22Rv1 (cell line): Measurements from ENCODE around the gene DNASE1L3.
A peak's percentile ranks its signal among the peaks of the same experiment; 100 is the strongest.

Experiments used
- H3K27ac ChIP-seq: fragments of 450-650 bp; 2 replicates; pipeline ENCODE4 v1.5.1; 2017
- ZFX ChIP-seq: fragments of 450-650 bp; IDR thresholded peaks from 2 replicates; pipeline ENCODE4 v1.6.1; 2017; ENCODE audit warnings: antibody characterized with exemption, borderline replicate concordance
- TF ChIP-seq, protein P1 (sequence below): fragments of 450-650 bp; IDR thresholded peaks from 2 replicates; pipeline ENCODE4 v1.5.1; 2017; ENCODE audit warnings: mild to moderate bottlenecking

DNASE1L3 gene

DNA sequence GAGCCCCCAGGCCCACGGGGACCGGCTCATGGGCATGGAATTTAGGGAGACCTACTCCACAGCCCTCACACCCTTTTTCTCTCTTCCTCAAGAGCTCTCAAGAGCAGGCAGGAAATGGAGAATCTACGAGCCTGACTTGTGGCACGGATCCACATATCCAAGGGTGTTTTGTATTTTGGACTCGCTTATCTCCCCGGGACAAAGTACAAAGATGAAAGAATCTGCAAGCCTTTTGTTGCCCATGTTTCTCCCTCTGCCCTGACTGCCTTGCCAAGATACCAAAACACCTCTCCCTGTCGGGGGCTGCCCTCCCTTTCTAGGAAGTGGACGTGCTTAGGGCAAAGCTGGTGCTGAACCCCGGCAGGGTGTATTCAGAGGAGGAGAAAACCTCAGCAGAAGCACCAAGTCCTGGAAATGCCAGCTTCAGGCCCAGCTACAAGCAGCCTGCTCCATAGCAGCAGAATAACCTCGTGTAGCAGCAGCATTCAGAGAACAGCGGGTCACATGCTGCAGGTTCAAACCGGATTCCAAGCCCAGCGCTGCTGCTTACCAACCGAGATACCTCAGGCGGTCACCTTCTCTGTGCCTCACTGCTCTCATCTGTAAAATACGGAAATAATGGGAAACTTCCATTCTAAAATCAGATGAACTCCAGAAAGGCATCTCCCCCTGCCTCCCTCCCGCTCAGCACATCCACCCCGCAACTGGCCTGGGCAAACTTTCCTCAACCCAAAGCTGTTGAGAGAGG lies 35.2 kb downstream of the DNASE1L3 start:
- 0 out of 2 replicates have a peak overlapping the region, but pooled peaks have one; percentile 10 for H3K27ac ChIP-seq
- TF ChIP-seq ZFX, result no peak
- TF ChIP-seq, protein P1, sequence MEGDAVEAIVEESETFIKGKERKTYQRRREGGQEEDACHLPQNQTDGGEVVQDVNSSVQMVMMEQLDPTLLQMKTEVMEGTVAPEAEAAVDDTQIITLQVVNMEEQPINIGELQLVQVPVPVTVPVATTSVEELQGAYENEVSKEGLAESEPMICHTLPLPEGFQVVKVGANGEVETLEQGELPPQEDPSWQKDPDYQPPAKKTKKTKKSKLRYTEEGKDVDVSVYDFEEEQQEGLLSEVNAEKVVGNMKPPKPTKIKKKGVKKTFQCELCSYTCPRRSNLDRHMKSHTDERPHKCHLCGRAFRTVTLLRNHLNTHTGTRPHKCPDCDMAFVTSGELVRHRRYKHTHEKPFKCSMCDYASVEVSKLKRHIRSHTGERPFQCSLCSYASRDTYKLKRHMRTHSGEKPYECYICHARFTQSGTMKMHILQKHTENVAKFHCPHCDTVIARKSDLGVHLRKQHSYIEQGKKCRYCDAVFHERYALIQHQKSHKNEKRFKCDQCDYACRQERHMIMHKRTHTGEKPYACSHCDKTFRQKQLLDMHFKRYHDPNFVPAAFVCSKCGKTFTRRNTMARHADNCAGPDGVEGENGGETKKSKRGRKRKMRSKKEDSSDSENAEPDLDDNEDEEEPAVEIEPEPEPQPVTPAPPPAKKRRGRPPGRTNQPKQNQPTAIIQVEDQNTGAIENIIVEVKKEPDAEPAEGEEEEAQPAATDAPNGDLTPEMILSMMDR, result no peak

DNA sequence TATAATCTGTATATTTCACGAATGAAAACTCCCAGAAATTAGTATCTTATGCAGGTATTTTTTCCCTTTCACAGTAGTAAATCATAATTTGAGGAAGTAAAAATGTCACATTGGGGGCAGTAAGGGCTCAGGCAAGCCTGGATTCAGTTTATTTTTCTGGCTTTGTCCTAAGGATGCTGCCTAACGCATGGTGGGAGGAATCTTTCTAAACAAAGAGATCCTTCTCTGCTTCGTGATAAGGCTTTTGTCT lies 35.7 kb downstream of the DNASE1L3 start:
- no peak for TF ChIP-seq ZFX
- TF ChIP-seq, protein P1, result no peak
- no peak overlapping the region for H3K27ac ChIP-seq

DNA sequence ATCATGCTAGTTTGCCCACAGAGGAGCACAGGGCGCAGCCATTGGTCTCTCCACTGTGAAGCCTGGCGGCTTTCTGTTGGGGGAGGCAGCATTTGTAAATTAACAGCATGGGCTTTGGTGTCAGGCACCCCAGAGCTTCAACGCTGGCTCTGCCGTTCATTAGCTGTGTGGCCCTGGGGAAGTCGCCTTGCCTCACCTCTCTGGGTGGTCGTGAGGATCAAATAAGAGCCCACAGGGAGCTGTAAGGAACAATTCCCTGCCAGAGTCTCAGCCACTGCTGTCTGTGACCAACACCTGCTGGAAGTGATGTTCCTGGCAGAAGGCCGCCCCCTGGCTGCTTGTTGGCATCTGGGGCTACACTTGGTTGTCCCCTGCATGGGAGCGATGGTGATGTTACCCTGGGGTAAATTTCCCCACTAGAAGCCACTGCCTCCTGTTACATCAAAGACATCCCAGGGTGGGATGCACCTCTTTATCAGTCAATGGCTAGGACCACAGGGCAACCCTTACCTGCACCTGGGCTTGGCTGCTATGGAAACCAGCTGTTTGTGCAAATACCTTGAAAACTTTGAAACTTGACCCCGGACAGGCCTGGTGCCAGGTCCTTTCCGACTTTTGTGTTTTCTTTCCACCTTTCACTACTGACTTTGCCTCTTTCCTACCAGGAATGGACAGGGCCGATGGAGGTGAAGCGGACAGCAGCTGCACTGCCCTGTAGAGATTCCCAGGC lies 36.9 kb downstream of the DNASE1L3 start:
- H3K27ac ChIP-seq, result no peak overlapping the region
- TF ChIP-seq ZFX, result no peak
- TF ChIP-seq, protein P1, result peak; percentile 63

DNA sequence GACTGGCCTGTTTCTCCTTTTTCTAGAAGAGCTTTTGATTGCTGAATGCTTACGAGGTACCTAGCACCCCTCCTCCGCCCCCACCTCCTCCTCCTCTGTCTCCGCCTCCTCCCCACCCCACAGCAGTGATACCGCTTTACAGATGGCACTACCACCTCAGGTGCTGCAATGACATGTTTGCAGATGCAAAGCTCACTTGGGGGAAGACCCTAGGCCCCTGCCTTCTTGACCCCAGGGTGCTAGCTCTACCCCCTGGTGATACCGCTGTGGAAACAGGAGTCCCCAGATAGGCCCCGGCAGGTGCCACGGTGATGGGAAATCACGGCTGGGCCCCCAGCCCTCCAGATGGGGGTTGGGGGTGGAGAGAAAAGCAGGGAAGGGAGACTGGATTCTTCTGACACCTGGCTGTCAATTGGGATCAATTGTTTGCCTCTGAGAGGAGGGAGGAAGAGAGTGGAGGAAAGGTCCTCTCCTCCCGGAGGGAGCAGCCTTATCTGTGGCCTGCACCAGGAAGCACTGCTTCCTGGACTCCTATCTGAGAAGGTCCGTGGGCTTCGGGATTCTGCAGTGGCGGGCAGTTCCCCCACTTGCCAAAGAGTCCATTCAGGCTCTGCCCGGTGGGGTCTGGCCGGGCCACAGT lies 37.6 kb downstream of the DNASE1L3 start:
- no peak overlapping the region for H3K27ac ChIP-seq
- TF ChIP-seq, protein P1, result no peak
- TF ChIP-seq ZFX, result no peak

DNA sequence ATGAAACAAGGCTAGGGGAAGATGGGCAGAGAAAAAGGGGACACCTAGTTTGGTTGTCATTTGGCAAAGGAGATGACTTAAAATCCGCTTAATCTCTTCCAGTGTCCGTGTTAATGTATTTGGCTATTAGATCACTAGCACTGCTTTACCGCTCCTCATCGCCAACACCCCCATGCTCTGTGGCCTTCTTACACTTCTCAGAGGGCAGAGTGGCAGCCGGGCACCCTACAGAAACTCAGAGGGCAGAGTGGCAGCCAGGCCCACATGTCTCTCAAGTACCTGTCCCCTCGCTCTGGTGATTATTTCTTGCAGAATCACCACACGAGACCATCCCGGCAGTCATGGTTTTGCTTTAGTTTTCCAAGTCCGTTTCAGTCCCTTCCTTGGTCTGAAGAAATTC lies 39.6 kb downstream of the DNASE1L3 start:
- no peak for TF ChIP-seq ZFX
- TF ChIP-seq, protein P1, result no peak
- H3K27ac ChIP-seq, result no peak overlapping the region

DNA sequence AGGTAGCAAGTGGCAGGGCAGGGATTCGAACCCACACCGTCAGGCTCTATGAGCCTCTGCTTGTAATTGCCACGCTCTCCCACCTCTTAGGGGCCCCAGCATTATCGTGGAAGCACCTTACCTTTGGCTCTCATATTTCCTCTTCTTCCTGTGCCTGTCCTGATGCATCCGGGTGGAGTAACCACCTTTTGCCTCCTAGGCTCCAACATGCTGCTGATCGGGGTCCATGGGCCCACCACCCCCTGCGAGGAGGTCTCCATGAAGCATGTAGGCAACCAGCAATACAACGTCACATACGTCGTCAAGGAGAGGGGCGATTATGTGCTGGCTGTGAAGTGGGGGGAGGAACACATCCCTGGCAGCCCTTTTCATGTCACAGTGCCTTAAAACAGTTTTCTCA lies 40.4 kb downstream of the DNASE1L3 start:
- H3K27ac ChIP-seq, result no peak overlapping the region
- TF ChIP-seq ZFX, result no peak
- TF ChIP-seq, protein P1, result no peak

DNA sequence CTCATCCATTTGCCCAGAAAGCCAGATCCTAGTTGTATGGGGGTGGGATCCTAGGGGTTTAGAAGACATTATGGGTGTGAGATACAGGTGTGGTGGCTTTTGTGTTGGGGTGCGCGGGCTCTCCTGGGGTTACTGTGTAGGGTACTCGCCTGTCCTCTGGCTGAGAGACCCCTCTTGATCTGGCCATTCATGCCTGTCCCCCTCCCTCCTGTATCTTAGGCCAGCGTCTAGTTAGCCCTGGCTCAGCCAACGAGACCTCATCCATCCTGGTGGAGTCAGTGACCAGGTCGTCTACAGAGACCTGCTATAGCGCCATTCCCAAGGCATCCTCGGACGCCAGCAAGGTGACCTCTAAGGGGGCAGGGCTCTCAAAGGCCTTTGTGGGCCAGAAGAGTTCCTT lies 41.4 kb downstream of the DNASE1L3 start:
- no peak overlapping the region for H3K27ac ChIP-seq
- TF ChIP-seq ZFX, result no peak
